HepG2 (cell line): ENCODE measurements around the gene COQ4. TPM values are rescaled to one million over a fixed set of nuclear protein-coding genes. Genes with fewer than 3 reads are reported as not detected.
A peak's percentile ranks its signal among the peaks of the same experiment; 100 is the strongest.

Source experiments
- AGO1 ChIP-seq: fragments of 200-400 bp; formaldehyde crosslinking; IDR thresholded peaks from 2 replicates; pipeline ENCODE4 v1.6.1; 2017; ENCODE audit warnings: mild to moderate bottlenecking, low read depth, low read length, moderate library complexity; ENCODE audit not compliant: poor library complexity, severe bottlenecking
- AGO2 ChIP-seq: fragments of 200-400 bp; formaldehyde crosslinking; optimal IDR thresholded peaks from 2 replicates; pipeline ENCODE3; 2017; ENCODE audit warnings: mild to moderate bottlenecking, low read depth, low read length, moderate library complexity
- HOXA3 ChIP-seq: sonication (generic); formaldehyde crosslinking; IDR thresholded peaks from 2 replicates; pipeline ENCODE4 v1.5.0; 2020; ENCODE audit warnings: missing genetic modification reagents
- JARID2 ChIP-seq: sonication (generic); formaldehyde crosslinking; IDR thresholded peaks from 2 replicates; pipeline ENCODE4 v1.8.1; 2023; ENCODE audit warnings: missing genetic modification reagents, inconsistent platforms; ENCODE audit not compliant: insufficient replicate concordance
- MLXIP ChIP-seq: sonication (generic); formaldehyde crosslinking; IDR thresholded peaks from 2 replicates; pipeline ENCODE4 v1.9.0; 2021; ENCODE audit warnings: missing genetic modification reagents, borderline replicate concordance
- PAF1 ChIP-seq: IDR thresholded peaks from 2 replicates; pipeline ENCODE4 v1.6.1; 2016; ENCODE audit warnings: missing genetic modification reagents, missing compliant biosample characterization
- RBAK ChIP-seq: sonication (generic); formaldehyde crosslinking; IDR thresholded peaks from 2 replicates; pipeline ENCODE4 v1.5.1; 2020; ENCODE audit warnings: mild to moderate bottlenecking, missing genetic modification reagents
- RBM22 ChIP-seq: fragments of 200-400 bp; formaldehyde crosslinking; optimal IDR thresholded peaks from 2 replicates; pipeline ENCODE3; 2017; ENCODE audit warnings: mild to moderate bottlenecking, low read length, moderate library complexity
- SMAD9 ChIP-seq: sonication (generic); formaldehyde crosslinking; IDR thresholded peaks from 2 replicates; pipeline ENCODE4 v1.5.1; 2020; ENCODE audit warnings: mild to moderate bottlenecking, missing genetic modification reagents
- UBTF ChIP-seq: sonication (generic); formaldehyde crosslinking; IDR thresholded peaks from 2 replicates; pipeline ENCODE4 v1.4.0; 2020; ENCODE audit warnings: mild to moderate bottlenecking, missing genetic modification reagents
- ZFP1 ChIP-seq: IDR thresholded peaks from 2 replicates; pipeline ENCODE4 v1.6.1; 2016
- ZGPAT ChIP-seq: IDR thresholded peaks from 2 replicates; pipeline ENCODE4 v1.6.1; 2016; ENCODE audit warnings: mild to moderate bottlenecking
- ZNF614 ChIP-seq: IDR thresholded peaks from 2 replicates; pipeline ENCODE4 v1.6.1; 2018; ENCODE audit warnings: missing biosample characterization, missing genetic modification reagents, inconsistent platforms, borderline replicate concordance
- polyA plus RNA-seq, 8 experiments: library from polyadenylated mRNA; depleted of rRNA in 3 of 8; stranded (reverse) in 7 of 8; unstranded in 1 of 8; fragments of >200 nt; fragmentation: Illumina TruSeq in 4 of 8; extraction: Trizol in 4 of 8; gene quantifications; 2 replicates each; pipeline versions ENCODE4 v1.2.1 to v1.2.3, GENCODE V29; 2011 to 2016; ENCODE audit warnings: low read depth in 4 of 8, missing spikeins in 1 of 8, mixed read lengths in 1 of 8; ENCODE audit not compliant: insufficient read depth in 1 of 8
- total RNA-seq, 5 experiments: library from RNA; depleted of rRNA; stranded (reverse); fragments of >200 nt; fragmentation: Illumina TruSeq; extraction: Trizol; gene quantifications; 2 replicates each; pipeline ENCODE4 v1.2.3, GENCODE V29; 2016; ENCODE audit warnings: low read depth in 1 of 5

COQ4 gene
- total and polyA plus RNA-seq, 2 of the 13 experiments (the other 11 are each of a cell fraction or from before 2014, with no cell fraction given), result 26.1 to 36.0 TPM

- TF ChIP-seq ZFP1, result 0 out of 2 replicates have a peak, but pooled peaks have one; percentile 48
- TF ChIP-seq MLXIP (CRISPR knock-in tag), result no peak
- TF ChIP-seq PAF1 (CRISPR knock-in tag), result peak; percentile 33; the same call in 1 of the 2 replicates
- peak; percentile 58; the same call in 1 of the 2 replicates for TF ChIP-seq ZGPAT (CRISPR knock-in tag)
- no peak for TF ChIP-seq RBAK (CRISPR knock-in tag)
- peak; percentile 42; the same call in 1 of the 2 replicates for TF ChIP-seq UBTF (CRISPR knock-in tag)
- TF ChIP-seq JARID2, result peak; percentile 63
- TF ChIP-seq HOXA3 (CRISPR knock-in tag), result peak; percentile 23; the same call in 1 of the 2 replicates
- peak; percentile 70 for TF ChIP-seq RBM22
- peak; percentile 91 for TF ChIP-seq AGO1
- TF ChIP-seq SMAD9, result no peak
- peak; percentile 87 for TF ChIP-seq AGO2
- TF ChIP-seq ZNF614, result peak; percentile 50; the same call in 1 of the 2 replicates
These were observed 39.5 kb downstream of the COQ4 start (continued) for GRCh38 chr9:128361986-128362646.
